ENCODE measurements around the gene AASS. TPM values are rescaled to one million over a fixed set of nuclear protein-coding genes. Genes with fewer than 3 reads are reported as not detected.

The AASS gene
- total RNA-seq, 2 donors from 2014 or later, result 47.2 to 87.7 TPM

- H3K36me3 ChIP-seq, result no peaks in the 10 kb centered on the region
- H3K9me3 ChIP-seq, result no peaks in the 10 kb centered on the region
- no peak for ATAC-seq (ENCODE audit: insufficient number of reproducible peaks, low FRiP score, low read depth)
- no peak overlapping the region for H3K4me3 ChIP-seq
- no peak overlapping the region for H3K27ac ChIP-seq
- H3K27me3 ChIP-seq (replicated peaks; ENCODE audit: insufficient read depth), result no peaks in the 10 kb centered on the region
- no peak for DNase-seq (ENCODE audit: low spot score)
- no peaks in the 10 kb centered on the region for H3K4me1 ChIP-seq (ENCODE audit: control insufficient read depth in 1 of 2, low read depth in 2 of 2)
- no peak for TF ChIP-seq CTCF (IDR thresholded peaks at IDR 0.05)
Measured at GRCh38 chr7:122068046-122068445, 76.0 kb downstream of the AASS start.

- Histone ChIP-seq H3K9me3 (no peaks in the 10 kb centered on the region), H3K27ac (no peak overlapping the region), H3K36me3 (no peaks in the 10 kb centered on the region), H3K4me3 (no peak overlapping the region), H3K27me3 (replicated peaks; ENCODE audit: insufficient read depth) (no peaks in the 10 kb centered on the region), H3K4me1 (ENCODE audit: control insufficient read depth in 1 of 2, low read depth in 2 of 2) (no peaks in the 10 kb centered on the region)
- TF ChIP-seq CTCF (IDR thresholded peaks at IDR 0.05), result no peak
- DNase-seq (ENCODE audit: low spot score) (no peak), ATAC-seq (ENCODE audit: insufficient number of reproducible peaks, low FRiP score, low read depth) (no peak)
Measured at GRCh38 chr7:122067077-122067476, 77.0 kb downstream of the AASS start.

GRCh38 chr7:122064971-122065370 lies 79.1 kb downstream of the AASS start:
- no peak for TF ChIP-seq CTCF (IDR thresholded peaks at IDR 0.05)
- no peak for ATAC-seq (ENCODE audit: insufficient number of reproducible peaks, low FRiP score, low read depth)
- Histone ChIP-seq H3K9me3 (no peaks in the 10 kb centered on the region), H3K27ac (no peak overlapping the region), H3K4me3 (no peak overlapping the region), H3K27me3 (replicated peaks; ENCODE audit: insufficient read depth) (no peaks in the 10 kb centered on the region), H3K4me1 (ENCODE audit: control insufficient read depth in 1 of 2, low read depth in 2 of 2) (no peaks in the 10 kb centered on the region), H3K36me3 (no peaks in the 10 kb centered on the region)
- DNase-seq (ENCODE audit: low spot score), result no peak

- Histone ChIP-seq H3K27me3 (replicated peaks; ENCODE audit: insufficient read depth) (no peaks in the 10 kb centered on the region), H3K4me1 (ENCODE audit: control insufficient read depth in 1 of 2, low read depth in 2 of 2) (no peaks in the 10 kb centered on the region), H3K36me3 (no peaks in the 10 kb centered on the region), H3K27ac (no peak overlapping the region), H3K4me3 (no peak overlapping the region), H3K9me3 (no peaks in the 10 kb centered on the region)
- no peak for TF ChIP-seq CTCF (IDR thresholded peaks at IDR 0.05)
- DNase-seq (ENCODE audit: low spot score) (no peak), ATAC-seq (ENCODE audit: insufficient number of reproducible peaks, low FRiP score, low read depth) (no peak)
Measured at GRCh38 chr7:122063146-122063545, 80.9 kb downstream of the AASS start.

- no peaks in the 10 kb centered on the region for H3K27me3 ChIP-seq (replicated peaks; ENCODE audit: insufficient read depth)
- ATAC-seq (ENCODE audit: insufficient number of reproducible peaks, low FRiP score, low read depth) (no peak), DNase-seq (ENCODE audit: low spot score) (no peak)
- no peaks in the 10 kb centered on the region for H3K4me1 ChIP-seq (ENCODE audit: control insufficient read depth in 1 of 2, low read depth in 2 of 2)
- no peaks in the 10 kb centered on the region for H3K9me3 ChIP-seq
- no peak for TF ChIP-seq CTCF (IDR thresholded peaks at IDR 0.05)
- no peak overlapping the region for H3K4me3 ChIP-seq
- H3K27ac ChIP-seq, result no peak overlapping the region
- no peaks in the 10 kb centered on the region for H3K36me3 ChIP-seq
Measured at GRCh38 chr7:122059542-122059941, 84.5 kb downstream of the AASS start.
